Testis (tissue), 3 donors: ENCODE measurements around the gene ZNF264. TPM values are rescaled to one million over a fixed set of nuclear protein-coding genes. Genes with fewer than 3 reads are reported as not detected.
A peak's percentile ranks its signal among the peaks of the same experiment; 100 is the strongest.
"Not testable (repeated sequence)": the region's sequence is repeated elsewhere in the genome, so short reads cannot be mapped to it uniquely, and the experiment has no call there.

Source experiments
- DNase-seq: peaks from one replicate; pipeline ENCODE4 v3.0.0-alpha.2; 2019
- H3K27ac ChIP-seq, 2 donors: fragments of 200-600 bp; sonication (generic); one replicate each; pipeline ENCODE4 v1.5.1; 2019
- H3K27me3 ChIP-seq: fragments of 200-600 bp; sonication (generic); one replicate; pipeline ENCODE4 v1.5.1; 2019
- H3K36me3 ChIP-seq: fragments of 200-600 bp; sonication (generic); one replicate; pipeline ENCODE4 v1.5.1; 2017; ENCODE audit warnings: low read depth; ENCODE audit errors: missing control alignments
- H3K4me1 ChIP-seq: fragments of 200-600 bp; sonication (generic); one replicate; pipeline ENCODE4 v1.5.1; 2019
- H3K4me3 ChIP-seq, 2 donors: fragments of 200-600 bp; sonication (generic); one replicate each; pipeline ENCODE4 v1.5.1; 2017 to 2019
- H3K9me3 ChIP-seq: fragments of 200-600 bp; sonication (generic); one replicate; pipeline ENCODE4 v1.5.1; 2017
- CTCF ChIP-seq, 3 experiments: fragments of 450-650 bp in 2 of 3; fragments of 200-600 bp in 1 of 3; sonication (generic) in 1 of 3; IDR thresholded peaks; one replicate each; pipeline ENCODE4 v1.5.1; 2016 to 2019; ENCODE audit warnings: antibody characterized with exemption in 3 of 3, mild to moderate bottlenecking in 2 of 3, moderate library complexity in 1 of 3
- POLR2A ChIP-seq: fragments of 450-650 bp; IDR thresholded peaks from one replicate; pipeline ENCODE4 v1.6.1; 2017; ENCODE audit warnings: antibody characterized with exemption, mild to moderate bottlenecking, moderate library complexity
- WGBS, 2 donors: methylation state at CpG; one replicate each; pipeline ENCODE4 v1.1.5; 2018; 5-methylcytosine and 5-hydroxymethylcytosine counted together
- intact Hi-C: fragments of 100-400 bp; cut with DNase I; formaldehyde crosslinking; loops from one replicate; pipeline ENCODE4 v1.15.1; 2023; ENCODE audit warnings: low total_unique reads
- polyA plus RNA-seq: library from polyadenylated mRNA; stranded (reverse); fragments of 350-450 nt; fragmentation: Illumina TruSeq; extraction: RNeasy Lipid Tissue Mini Kit (QIAGEN cat#74804); gene quantifications from one replicate; pipeline ENCODE4 v1.2.3, GENCODE V29; 2014; ENCODE audit warnings: low read depth, low replicate concordance; ENCODE audit not compliant: insufficient read depth
- total RNA-seq, 2 donors: library from RNA; depleted of rRNA; stranded (reverse); fragments of >200 nt; gene quantifications; one replicate each; pipeline ENCODE4 v1.2.3, GENCODE V29; 2016

ZNF264 gene
- total and polyA plus RNA-seq, 3 donors from 2014 or later: 28.7 to 48.3 (median 47.6) TPM

- WGBS, 2 donors: 0 to 1% methylated on average over 7 to 9 of the region's 9 CpGs
- DNase-seq: no peak
Observed at GRCh38 chr19:57192077-57192420, 749 bp downstream of the ZNF264 start.

GRCh38 chr19:57192993-57193392 lies 1.7 kb downstream of the ZNF264 start:
- WGBS, 2 donors: 80 to 82% methylated on average over 5 of the region's 5 CpGs
- no peak for DNase-seq
- intact Hi-C loops: no loop called here
- H3K9me3 ChIP-seq: no peaks in the 10 kb centered on the region
- H3K36me3 ChIP-seq: no peaks in the 10 kb centered on the region
- peaks cover 10% of the 10 kb centered on the region for H3K4me1 ChIP-seq
- no peak overlapping the region for H3K27ac ChIP-seq
- H3K27me3 ChIP-seq: no peaks in the 10 kb centered on the region
- TF ChIP-seq CTCF (IDR thresholded peaks at IDR 0.05): no peak
- TF ChIP-seq POLR2A: no peak
- H3K4me3 ChIP-seq: peak overlapping the region in 1 of 2 donors; percentile 98

More at GRCh38 chr19:57192077-57192420, 749 bp downstream of the ZNF264 start:
- no peaks in the 10 kb centered on the region for H3K9me3 ChIP-seq
- H3K36me3 ChIP-seq: no peaks in the 10 kb centered on the region
- peaks cover 10% of the 10 kb centered on the region for H3K4me1 ChIP-seq
- TF ChIP-seq CTCF (IDR thresholded peaks at IDR 0.05) (no peak), POLR2A (no peak)
- peak overlapping the region; percentile 88 to 98 for H3K4me3 ChIP-seq
- H3K27ac ChIP-seq: peak overlapping the region; percentile 86 to 88
- intact Hi-C loops: no loop called here
- H3K27me3 ChIP-seq: no peaks in the 10 kb centered on the region

GRCh38 chr19:57197874-57198273 lies 6.6 kb downstream of the ZNF264 start:
- H3K27ac ChIP-seq, intact Hi-C loops, H3K9me3 ChIP-seq, H3K4me1 ChIP-seq, H3K27me3 ChIP-seq, H3K36me3 ChIP-seq, H3K4me3 ChIP-seq, DNase-seq: not testable (repeated sequence)
- 95 to 98% methylated on average over 6 of the region's 6 CpGs for WGBS, 2 donors

- Histone ChIP-seq H3K27ac (no peak overlapping the region), H3K4me1 (no peaks in the 10 kb centered on the region), H3K27me3 (no peaks in the 10 kb centered on the region), H3K9me3 (no peaks in the 10 kb centered on the region), H3K4me3 (no peak overlapping the region), H3K36me3 (no peaks in the 10 kb centered on the region)
- 89 to 91% methylated on average over 5 of the region's 5 CpGs for WGBS, 2 donors
- no peak for TF ChIP-seq CTCF (IDR thresholded peaks at IDR 0.05)
- TF ChIP-seq POLR2A: no peak
- intact Hi-C loops: no loop called here
- no peak for DNase-seq
Observed at GRCh38 chr19:57202160-57202559, 10.9 kb downstream of the ZNF264 start.

- no peak for DNase-seq
- no peaks in the 10 kb centered on the region for H3K4me1 ChIP-seq
- no peaks in the 10 kb centered on the region for H3K27me3 ChIP-seq
- H3K36me3 ChIP-seq: peaks cover 5% of the 10 kb centered on the region
- no peaks in the 10 kb centered on the region for H3K9me3 ChIP-seq
- no peak overlapping the region for H3K27ac ChIP-seq
- H3K4me3 ChIP-seq: no peak overlapping the region
- TF ChIP-seq POLR2A (no peak), CTCF (IDR thresholded peaks at IDR 0.05) (no peak)
- WGBS, 2 donors: 86 to 100% methylated on average over 2 to 4 of the region's 4 CpGs
- intact Hi-C loops: no loop called here
Observed at GRCh38 chr19:57210381-57210780, 19.1 kb downstream of the ZNF264 start.
